Superior temporal gyrus (tissue), 1 donor: ENCODE data around the gene SELENOW.

Source experiments
- DNase-seq: peaks from one replicate; pipeline ENCODE4 v3.0.0-alpha.2; 2016; ENCODE audit errors: extremely low spot score

The SELENOW gene

GRCh38 chr19:47820410-47820809, 41.9 kb downstream of the SELENOW start:
- no peak for DNase-seq

- no peak for DNase-seq
Observed at GRCh38 chr19:47821460-47822020, 43.0 kb downstream of the SELENOW start, which contains the start of gene CRX. Gene CRX (plus strand): TSS chr19:47821937. CDS start chr19:47834444, 12,507 bp downstream.

GRCh38 chr19:47824396-47824795, 45.9 kb downstream of the SELENOW start:
- no peak for DNase-seq

- DNase-seq, result no peak
Observed at GRCh38 chr19:47826800-47827199, 48.3 kb downstream of the SELENOW start.

GRCh38 chr19:47832723-47833122, 54.2 kb downstream of the SELENOW start:
- no peak for DNase-seq
